ENCODE results near the gene FSD2.

The FSD2 gene

GRCh38 chr15:82805994-82806406, at the start of gene FSD2:
FSD2 (minus strand) TSS chr15:82806069; CDS start chr15:82787390, 18,679 bp downstream.
- no peak for FAIRE-seq

GRCh38 chr15:82854554-82854953, 48.7 kb upstream of the FSD2 start:
- FAIRE-seq = no peak

- FAIRE-seq = no peak
Observed at GRCh38 chr15:82852941-82853561, 47.2 kb upstream of the FSD2 start.

- no peak for FAIRE-seq
Observed at GRCh38 chr15:82851981-82852511, 46.2 kb upstream of the FSD2 start.

GRCh38 chr15:82851306-82851850, 45.5 kb upstream of the FSD2 start:
- no peak for FAIRE-seq

GRCh38 chr15:82850731-82851130, 44.9 kb upstream of the FSD2 start:
- no peak for FAIRE-seq

GRCh38 chr15:82849556-82850512, 44.0 kb upstream of the FSD2 start:
- no peak for FAIRE-seq

- FAIRE-seq = no peak
Observed at GRCh38 chr15:82848241-82848993, 42.5 kb upstream of the FSD2 start.

- FAIRE-seq = no peak
Observed at GRCh38 chr15:82847703-82848102, 41.8 kb upstream of the FSD2 start.

- FAIRE-seq = no peak
Observed at GRCh38 chr15:82846621-82847020, 40.8 kb upstream of the FSD2 start.

- no peak for FAIRE-seq
Observed at GRCh38 chr15:82845686-82846085, 39.8 kb upstream of the FSD2 start.

- FAIRE-seq = no peak
Observed at GRCh38 chr15:82843566-82843965, 37.7 kb upstream of the FSD2 start.

GRCh38 chr15:82840166-82840565, 34.3 kb upstream of the FSD2 start:
- peak; percentile 50 for FAIRE-seq

- no peak for FAIRE-seq
Observed at GRCh38 chr15:82839136-82839535, 33.3 kb upstream of the FSD2 start.

GRCh38 chr15:82838096-82838735, 32.3 kb upstream of the FSD2 start:
- no peak for FAIRE-seq

GRCh38 chr15:82835391-82835917, 29.6 kb upstream of the FSD2 start:
- no peak for FAIRE-seq

- no peak for FAIRE-seq
Observed at GRCh38 chr15:82833362-82833682, 27.5 kb upstream of the FSD2 start.

- FAIRE-seq = no peak
Observed at GRCh38 chr15:82832601-82833361, 26.9 kb upstream of the FSD2 start.

GRCh38 chr15:82831894-82832600, 26.2 kb upstream of the FSD2 start:
- FAIRE-seq = no peak

GRCh38 chr15:82830427-82831173, 24.7 kb upstream of the FSD2 start:
- no peak for FAIRE-seq
